ENCODE measurements around the gene RAET1L.
"Not testable (repeated sequence)": the region's sequence is repeated elsewhere in the genome, so short reads cannot be mapped to it uniquely, and the experiment has no call there.

RAET1L gene

DNA sequence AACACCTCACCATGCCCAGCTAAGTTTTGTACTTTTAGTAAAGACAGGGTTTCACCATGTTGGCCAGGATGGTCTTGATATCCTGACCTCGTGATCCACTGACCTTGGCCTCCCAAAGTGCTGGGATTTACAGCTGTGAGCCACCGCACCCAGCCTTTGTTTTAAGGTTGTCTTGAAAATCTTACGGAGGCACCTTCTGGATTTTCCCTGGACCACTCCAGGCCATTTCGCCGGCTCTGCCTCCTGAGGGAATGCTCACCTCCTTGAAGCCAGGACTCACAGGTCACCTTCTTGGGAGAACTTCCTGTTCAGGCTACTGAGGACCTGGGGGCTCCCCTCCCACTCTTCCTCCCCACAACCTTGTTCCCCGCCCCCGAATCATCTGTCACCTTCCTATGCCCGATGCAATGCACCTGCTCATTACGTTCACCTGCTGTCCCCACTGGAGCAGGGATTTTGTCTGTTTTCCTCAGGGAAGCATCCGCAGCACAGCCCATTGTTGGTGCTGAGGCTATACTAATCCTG, 19.4 kb upstream of the RAET1L start:
- no peak for DNase-seq (ENCODE audit: low spot score)

- no peak for DNase-seq (ENCODE audit: low spot score)
Measured at GRCh38 chr6:150043501-150044412, 18.4 kb upstream of the RAET1L start.

- no peak for DNase-seq (ENCODE audit: low spot score)
Measured at GRCh38 chr6:150043096-150043495, 17.8 kb upstream of the RAET1L start.

DNA sequence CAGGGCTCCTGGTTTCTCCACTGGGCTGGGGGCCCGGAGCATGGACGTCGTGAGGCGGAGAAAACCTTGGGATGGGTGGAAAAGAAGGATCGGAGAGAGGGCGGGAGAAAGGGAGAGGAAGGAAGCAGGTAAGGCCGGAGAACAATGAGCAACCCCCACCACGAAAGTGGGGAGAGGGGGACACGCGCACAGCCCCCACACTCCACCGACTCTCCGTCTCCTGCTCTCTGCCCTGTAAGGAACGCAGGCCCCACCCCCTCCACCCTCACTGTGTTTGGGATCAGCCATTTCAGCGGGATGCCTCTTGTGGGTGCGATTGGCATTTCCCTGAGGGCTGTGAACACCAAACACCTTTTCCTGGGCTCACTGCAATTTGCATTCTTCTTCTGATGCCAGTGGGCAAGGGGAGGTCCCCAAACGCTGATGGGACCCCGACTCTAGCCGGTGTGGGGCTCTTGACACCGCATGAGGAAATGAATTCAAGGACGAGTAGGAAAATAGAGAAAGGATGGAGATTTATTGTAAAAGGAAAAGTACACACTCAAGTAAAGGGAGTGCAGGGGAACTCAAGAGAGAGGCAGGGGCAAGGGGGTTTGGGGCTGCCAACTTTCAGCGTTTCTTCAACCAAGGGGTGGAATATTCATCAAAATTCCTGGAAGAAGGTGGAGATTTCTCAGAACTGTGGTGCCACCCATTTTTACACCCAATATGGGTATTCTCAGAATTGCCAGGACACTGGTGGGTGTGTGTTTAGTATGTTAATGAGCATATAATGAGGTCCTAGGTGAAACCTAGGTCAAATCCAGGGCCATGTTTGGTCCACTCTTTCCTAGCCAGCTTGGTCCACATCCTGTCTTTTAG, 13.1 kb upstream of the RAET1L start:
- DNase-seq (ENCODE audit: low spot score): no peak

DNA sequence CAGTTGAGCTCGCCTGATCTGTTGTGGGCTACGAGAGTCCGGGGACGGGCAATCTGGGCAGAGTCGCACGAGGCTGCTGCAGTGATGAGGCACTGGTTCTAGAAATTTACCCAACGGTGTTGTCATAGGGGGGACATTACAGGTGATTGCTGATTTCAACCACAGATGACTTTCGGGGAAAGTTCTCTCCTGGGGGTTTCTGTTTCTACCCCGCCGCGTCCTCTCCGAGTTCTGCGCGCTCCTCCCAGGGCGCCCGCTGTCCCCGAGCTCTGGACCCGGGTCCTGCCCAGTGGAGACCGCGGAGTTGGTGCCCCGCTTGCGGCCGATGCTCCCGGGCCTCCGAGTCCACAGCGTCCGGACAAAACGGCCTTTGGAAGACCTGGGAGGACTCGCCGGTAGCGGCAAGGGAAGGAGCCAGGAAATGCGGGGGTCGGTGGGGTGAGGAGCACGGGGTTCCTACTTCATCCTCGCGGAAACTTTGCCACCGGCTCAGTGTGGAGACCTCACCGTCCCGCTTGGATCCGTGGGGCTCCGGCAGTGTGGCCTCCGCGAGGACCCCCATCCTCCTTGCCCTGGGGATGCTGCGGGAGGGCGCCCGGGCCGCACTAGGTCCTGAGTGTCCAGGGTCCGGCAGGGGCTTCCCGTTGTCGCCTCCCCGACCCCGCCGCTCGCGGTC, 12.3 kb upstream of the RAET1L start:
- no peak for DNase-seq (ENCODE audit: low spot score)

- no peak for DNase-seq (ENCODE audit: low spot score)
Measured at GRCh38 chr6:150036081-150036480, 10.7 kb upstream of the RAET1L start.

DNA sequence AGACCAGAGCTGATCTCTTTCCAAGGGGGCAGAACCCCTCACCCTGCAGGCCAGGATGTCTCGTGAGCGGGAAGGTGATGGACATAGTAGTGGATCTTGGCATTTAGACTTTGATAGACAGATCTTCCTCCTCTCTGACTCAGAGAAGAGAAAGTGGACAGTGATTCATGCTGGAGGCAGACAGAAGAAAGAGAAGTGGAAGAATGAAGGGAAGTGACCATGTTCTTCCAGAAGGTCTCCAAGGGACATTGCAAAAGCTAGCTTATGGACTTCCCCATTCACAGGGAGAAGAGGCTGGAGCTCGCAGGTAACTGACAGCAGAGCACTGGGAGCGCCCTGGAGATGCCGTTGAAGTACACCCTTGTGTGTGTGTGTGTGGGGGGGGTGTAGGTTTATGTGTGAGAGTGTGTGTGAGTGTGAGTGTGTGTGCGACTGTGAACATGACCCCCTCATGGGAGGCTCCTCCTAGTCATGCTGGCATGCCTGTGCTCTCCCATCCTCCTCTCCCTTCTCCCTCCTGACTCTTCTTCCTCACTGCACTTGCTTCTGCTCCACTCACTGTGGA, 8.0 kb upstream of the RAET1L start:
- no peak for DNase-seq (ENCODE audit: low spot score)

- DNase-seq (ENCODE audit: low spot score): no peak
Measured at GRCh38 chr6:150032598-150032997, 7.3 kb upstream of the RAET1L start.

DNA sequence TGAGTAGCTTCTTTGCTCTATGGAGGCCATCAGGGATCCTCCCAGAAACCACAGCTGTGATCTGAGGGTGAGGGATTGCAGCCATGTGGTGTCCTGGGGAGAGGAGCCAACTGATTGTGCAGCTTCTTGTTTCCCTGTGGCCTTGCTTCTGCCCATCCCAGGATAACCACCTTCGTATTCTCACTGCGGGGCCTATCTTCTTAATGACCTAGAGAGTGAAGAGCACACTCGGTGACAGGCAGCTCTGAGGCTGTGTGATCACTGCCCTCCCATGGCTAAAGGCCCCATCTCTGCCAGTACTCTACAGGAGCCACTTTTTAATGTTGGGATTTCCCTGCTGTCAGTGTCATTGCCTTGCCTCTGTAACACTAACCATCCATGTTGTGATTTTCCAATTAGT, 5.3 kb upstream of the RAET1L start:
- DNase-seq (ENCODE audit: low spot score): no peak

DNA sequence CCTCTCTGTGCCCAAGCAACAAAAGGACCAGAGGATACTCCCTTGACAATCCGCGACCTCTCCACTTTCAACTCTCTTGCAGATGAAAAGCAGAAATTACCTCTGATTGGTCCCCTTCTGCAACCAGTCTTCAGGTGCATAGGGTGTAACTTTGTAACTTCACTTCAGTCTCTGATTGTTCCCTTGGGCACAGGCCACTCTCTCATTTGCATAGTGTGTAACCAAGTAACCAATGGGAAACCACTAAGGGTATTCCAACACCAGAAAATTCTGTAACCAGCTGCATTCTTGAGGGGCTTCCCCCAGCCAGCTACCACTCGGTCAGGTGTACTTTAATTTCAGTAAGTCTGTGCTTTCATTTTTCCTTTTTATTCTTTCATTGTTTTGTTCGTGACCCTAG, 4.4 kb upstream of the RAET1L start:
- no peak for DNase-seq (ENCODE audit: low spot score)

- no peak for DNase-seq (ENCODE audit: low spot score)
Measured at GRCh38 chr6:150029276-150029675, 3.9 kb upstream of the RAET1L start.

DNA sequence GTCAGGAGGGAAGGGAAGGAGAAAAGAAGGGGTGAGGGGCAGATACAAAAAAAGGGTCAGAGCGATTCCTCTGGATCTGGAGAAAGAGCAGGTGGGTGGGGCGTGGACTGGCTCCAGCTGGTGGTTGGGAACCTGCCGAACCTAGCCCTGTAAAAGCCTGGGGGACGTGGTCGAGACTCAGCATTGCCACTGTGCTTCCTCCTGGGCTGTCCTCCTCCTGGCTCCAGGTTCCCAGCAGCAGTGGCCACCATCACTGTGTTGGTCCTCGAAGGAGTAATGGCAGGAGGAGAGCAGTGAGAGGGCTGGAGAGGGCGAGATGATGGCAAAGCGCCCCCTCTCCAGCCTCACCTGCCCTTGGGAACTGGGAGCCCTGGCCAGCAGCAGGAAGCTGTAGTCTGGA, 3.5 kb upstream of the RAET1L start:
- no peak for DNase-seq (ENCODE audit: low spot score)

- no peak for DNase-seq (ENCODE audit: low spot score)
Measured at GRCh38 chr6:150027806-150028565, 2.7 kb upstream of the RAET1L start.

DNA sequence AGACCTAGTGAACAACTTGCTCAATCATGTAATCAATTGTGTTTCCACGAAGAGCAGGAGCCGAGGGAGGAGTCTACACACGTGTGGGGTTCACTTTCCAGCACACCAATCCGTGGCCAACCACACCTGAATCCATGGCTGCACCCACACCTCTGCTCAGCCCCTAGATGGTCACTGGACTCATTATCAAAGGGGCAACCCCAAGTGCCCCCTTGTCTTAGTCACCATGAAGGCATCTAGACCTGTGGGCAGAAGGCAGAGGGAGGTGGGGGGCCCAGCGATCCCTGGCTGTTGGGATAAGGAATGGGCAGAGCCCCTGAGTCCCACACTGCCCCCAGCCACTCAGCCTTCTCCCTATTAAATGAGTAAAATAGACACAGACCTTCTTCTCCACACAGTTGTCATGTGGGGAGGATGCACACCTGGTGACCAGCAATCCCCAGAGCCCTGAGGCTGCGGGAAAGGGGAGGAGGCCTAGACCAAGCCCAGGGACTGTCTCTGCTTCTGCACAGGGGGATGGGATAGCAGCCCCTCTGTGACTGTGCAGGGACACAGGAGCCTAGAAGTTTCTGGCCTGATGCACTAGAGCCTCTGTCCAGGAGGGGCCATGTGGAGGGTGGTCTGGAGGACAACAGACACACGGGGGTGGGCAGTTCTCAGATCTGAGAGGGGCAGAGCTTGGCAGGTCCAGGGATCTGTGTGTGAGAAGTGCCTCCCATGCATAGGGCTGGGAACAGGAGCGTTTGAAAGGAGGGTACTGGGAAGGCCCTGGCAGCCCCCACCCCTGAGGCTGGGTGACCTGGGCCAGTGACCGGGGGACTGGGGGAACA, 1.9 kb upstream of the RAET1L start:
- no peak for DNase-seq (ENCODE audit: low spot score)

DNA sequence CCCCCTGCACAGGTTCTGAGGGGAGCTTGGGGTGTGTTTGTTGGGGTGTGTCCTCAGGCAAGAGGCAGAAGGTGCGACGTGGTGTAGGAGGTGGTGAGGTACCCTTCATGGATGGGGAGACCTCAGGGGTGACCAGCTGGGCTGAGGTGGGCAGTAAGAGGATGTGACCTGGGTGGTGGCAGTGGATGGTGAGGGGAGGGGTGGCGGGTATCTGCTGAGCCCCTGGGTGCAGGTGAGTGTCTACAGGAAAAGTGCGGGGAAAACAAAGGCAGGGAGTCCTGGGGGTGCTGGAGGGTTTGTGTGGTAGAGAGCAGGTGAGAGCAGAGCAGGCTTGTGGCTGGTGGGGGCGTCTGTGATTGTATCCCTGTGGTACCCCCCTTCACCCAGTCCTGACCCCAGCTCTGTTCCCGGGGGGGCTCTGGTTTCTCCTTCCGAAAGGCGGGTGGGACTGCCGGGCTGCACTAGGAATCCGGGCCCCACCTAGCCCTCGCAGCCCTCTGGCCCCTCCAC, 631 bp downstream of the RAET1L start:
- DNase-seq (ENCODE audit: low spot score): no peak

DNA sequence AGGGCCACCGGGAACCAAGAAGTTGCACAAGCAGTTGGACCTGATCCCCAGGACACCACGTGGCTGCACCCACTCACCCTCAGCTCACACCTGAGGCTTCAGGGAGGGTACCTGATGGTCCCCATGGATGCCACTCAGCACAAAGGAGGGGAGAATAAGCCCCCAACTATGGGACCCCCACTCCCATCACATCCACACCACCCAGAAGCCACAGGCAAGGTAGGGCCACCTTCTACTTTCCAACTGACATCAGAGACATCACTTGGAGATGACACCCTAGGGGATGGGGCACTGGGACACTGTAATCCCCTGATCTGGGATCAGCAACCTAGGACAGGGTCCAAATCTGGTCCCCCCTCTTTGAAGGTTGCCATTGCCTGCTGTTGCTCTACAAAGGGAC, 1.3 kb downstream of the RAET1L start:
- DNase-seq (ENCODE audit: low spot score): not testable (repeated sequence)

DNA sequence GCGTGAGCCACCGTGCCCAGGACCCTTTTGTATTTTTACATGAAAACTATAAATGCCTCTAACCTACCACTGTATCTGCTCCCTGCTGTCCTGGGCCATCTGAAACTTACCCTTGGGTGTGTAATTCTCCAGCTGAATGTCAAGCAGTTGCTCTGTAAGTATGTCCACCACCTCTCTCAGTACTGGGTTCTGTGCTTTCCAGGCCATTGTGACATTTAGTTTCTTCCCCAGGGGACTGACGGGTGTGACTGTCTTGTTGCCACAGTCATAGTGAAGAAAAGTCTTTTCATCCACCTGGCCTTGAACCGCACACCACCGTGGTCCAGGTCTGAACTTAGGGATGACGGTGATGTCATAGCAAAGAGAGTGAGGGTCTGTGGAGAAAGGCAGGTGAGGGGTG, 3.5 kb downstream of the RAET1L start:
- not testable (repeated sequence) for DNase-seq (ENCODE audit: low spot score)

DNA sequence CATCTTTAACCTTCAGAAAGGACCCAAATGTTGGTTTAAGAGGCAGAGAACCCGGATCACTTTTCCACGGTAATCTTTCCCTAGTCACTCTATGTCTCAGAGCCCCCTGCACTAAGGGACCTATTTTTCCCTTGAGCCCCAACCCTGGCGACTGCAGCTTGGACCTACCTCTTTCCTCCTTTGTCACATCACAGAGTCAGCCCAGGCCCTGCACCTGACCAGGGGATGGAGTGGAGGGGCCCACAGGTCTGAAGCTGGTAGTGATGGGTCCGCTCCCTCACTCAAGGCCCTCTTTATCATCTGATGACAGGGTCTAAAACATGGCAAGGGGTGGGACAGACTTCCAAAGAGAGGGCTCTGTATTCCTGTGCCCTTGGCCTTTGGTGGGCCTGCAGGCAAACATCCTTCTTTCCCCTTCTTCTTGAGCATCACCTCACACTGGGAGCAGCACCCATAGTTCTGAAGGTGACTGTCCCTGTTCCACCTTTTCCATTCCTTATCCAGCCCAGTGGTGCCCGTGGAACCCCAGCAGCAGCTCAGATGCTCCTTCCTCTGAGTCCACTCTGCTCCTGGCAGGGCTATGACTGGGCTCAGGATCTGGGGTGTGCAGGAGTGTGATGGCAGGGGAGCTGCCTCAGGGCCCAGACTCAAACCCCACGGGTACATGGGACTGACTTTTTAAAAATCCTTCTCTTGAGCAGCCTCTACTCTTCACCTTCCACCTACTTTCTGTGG, 6.3 kb downstream of the RAET1L start:
- no peak for DNase-seq (ENCODE audit: low spot score)

DNA sequence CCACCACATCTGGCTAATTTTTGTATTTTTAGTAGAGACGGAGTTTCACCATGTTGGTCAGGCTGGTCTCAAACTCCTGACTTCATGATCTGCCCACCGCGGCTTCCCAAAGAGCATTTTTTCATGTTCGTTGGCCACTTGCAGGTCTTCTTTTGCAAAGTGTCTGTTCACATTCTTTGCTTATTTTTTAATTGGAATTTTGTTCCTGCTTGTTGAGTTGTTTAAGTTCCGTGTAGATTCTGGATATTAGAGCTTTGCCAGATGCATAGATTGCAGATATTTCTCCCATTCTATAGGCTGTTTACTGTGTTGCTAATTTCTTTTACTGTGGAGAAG, 8.2 kb downstream of the RAET1L start:
- not testable (repeated sequence) for DNase-seq (ENCODE audit: low spot score)
